Kidney epithelial cell (primary cell): ENCODE results near the gene KIF26A. TPM values are rescaled to one million over a fixed set of nuclear protein-coding genes. Genes with fewer than 3 reads are reported as not detected.

Experiments
- DNase-seq: peaks from one replicate; pipeline ENCODE4 v3.0.0-alpha.2; 2010; ENCODE audit warnings: low read depth
- H3K27me3 ChIP-seq: 2 replicates; pipeline ENCODE4 v1.6.0; 2011; ENCODE audit warnings: low read length; ENCODE audit not compliant: control insufficient read depth, insufficient read depth
- H3K36me3 ChIP-seq: 2 replicates; pipeline ENCODE4 v1.5.1; 2011; ENCODE audit warnings: low read length; ENCODE audit not compliant: control insufficient read depth, insufficient read depth
- H3K4me3 ChIP-seq: 2 replicates; pipeline ENCODE4 v1.5.1; 2011; ENCODE audit warnings: low read depth, mild to moderate bottlenecking, control low read depth, low read length
- CTCF ChIP-seq: IDR thresholded peaks from 2 replicates; pipeline ENCODE4 v1.5.1; 2011; ENCODE audit warnings: mild to moderate bottlenecking, moderate library complexity, low read length, control low read depth, inconsistent platforms; ENCODE audit not compliant: insufficient read depth, poor library complexity, severe bottlenecking
- total RNA-seq: library from RNA; depleted of rRNA; stranded (reverse); fragments of >200 nt; gene quantifications from 2 replicates; pipeline ENCODE4 v1.2.3, GENCODE V29; 2015

The KIF26A gene
- total RNA-seq, 1 donor from 2014 or later, result 0.21 TPM

DNA sequence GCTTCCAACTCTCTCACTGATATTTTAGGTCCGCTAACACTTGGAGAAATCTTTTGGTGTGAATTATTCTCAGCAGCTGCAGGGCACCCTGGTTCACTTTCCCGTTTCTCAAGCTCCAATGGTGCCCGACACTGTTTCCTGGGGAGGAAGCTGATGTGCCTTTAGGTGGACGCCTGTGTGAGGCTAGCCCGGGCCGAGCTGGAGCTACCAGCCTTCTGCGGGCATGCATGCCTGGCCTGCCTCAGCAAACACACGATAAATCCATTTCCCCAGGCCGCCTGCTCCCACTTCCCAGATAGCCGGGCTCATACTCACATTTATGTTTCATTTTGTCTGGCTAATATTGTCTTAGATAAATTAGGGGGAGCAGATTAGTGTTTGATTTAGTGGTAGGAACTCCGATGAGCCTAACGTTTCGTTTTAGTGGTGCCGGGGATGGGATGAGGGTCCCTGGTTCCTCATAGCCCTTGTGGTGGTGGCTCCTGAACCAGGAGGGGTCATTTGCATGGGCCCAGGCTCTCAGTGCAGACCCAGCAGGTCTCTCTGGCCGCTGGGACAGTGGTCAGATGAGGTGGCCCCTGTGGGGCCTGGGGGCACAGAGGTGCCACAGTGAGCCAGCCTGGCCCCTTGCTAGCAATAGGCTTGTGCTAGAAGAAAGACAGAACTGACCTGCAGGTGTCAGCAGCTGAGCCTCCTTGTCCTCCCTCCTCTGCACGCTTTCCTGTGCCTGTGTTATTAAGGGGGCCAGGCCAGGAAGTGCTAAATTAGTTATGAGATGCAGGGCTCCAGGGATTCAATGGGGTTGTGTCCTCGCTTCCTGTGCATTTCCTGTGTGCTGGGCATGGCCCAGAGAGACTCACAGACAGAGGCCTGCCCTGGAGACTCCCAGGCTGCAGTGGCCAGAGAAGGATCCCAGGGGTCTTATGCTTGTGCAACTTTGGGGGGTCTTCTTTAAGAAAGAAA is 88.3 kb downstream of the KIF26A start:
- no peak for TF ChIP-seq CTCF
- H3K4me3 ChIP-seq, result no peak overlapping the region
- no peak for DNase-seq
- H3K36me3 ChIP-seq, result no peaks in the 10 kb centered on the region
- peaks cover 6% of the 10 kb centered on the region for H3K27me3 ChIP-seq

DNA sequence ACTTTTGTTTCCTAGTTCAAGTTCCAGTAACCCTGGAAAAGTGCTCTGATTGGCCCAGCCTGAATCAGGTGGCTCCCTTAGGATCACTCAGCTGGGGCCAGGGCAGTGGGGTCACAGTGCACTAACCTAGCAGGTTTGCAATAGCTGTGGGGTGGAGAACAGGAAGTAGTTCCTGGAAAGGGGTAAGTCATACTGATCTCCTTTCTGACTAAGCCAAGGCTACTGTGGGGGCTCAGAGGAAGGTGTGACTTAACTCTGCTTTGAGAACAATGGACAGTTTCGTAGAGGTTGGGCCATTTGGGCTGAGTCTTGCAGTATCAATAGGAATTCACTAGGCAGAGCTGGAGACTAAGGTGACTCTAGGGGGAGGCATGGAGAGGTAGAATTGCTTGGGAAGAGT is 89.4 kb downstream of the KIF26A start:
- Histone ChIP-seq H3K27me3 (peaks cover 6% of the 10 kb centered on the region), H3K4me3 (no peak overlapping the region), H3K36me3 (no peaks in the 10 kb centered on the region)
- no peak for DNase-seq
- TF ChIP-seq CTCF, result no peak

DNA sequence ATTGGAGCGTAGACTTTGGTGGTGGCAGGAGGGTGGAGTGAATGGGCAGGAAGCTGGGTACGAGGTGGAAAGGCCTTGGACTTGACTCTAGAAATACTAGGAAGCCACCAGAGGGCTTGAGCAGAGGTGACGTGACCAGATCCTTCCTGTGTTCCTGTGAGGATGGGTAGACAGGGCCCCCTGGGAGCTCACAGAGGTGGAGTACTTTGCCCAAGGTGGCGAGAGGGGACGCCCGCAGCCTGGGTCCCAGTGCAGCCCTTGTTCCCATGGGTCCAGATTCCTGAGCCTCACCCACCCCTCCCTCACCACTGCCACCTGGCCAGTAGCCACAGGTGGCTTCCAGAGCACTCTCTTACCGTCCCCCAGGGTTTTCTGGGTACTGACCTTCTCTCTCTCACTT is 89.8 kb downstream of the KIF26A start:
- no peak for DNase-seq
- Histone ChIP-seq H3K27me3 (peaks cover 6% of the 10 kb centered on the region), H3K36me3 (no peaks in the 10 kb centered on the region), H3K4me3 (no peak overlapping the region)
- no peak for TF ChIP-seq CTCF

DNA sequence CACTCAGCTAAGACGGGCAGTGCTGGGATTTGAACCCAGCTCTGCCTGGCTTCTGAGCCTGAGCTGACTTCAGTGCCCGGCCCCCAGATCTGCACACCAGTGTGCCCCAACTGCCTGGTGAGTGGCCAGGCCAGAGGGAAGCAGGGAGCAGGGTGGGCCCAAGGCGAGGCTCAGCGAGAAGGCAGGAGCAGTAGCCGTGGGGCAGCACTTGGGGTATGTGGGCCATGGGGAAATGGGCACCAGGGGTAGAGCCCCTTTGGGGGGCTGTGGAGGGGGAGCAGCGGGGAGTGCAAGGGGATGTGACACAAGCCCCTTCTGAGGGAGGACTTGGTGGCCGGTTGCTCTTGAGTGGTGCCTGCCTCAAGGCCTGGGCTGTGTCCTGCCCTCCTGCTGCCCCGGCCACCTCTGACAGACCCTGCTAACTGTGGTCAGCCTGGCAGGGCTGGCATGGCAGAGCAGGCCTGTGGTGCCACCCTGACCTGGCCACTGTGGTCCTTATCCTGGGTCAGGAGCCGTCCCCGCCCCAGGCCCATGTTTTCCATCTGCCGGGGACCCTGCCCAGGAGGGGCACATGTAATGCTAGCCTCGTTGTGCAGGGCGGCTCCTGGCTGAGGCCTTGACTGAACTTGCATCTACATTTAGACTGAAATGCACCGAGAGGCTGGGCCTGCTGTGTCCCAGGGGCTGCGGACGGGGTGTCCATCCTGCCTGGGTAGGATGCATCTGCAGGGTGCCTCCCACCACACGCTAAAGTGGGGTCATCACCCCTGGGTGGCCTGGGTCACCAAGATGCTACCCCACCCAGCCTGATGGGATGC is 90.5 kb downstream of the KIF26A start:
- no peak for DNase-seq
- Histone ChIP-seq H3K36me3 (no peaks in the 10 kb centered on the region), H3K27me3 (peaks cover 6% of the 10 kb centered on the region), H3K4me3 (no peak overlapping the region)
- no peak for TF ChIP-seq CTCF

DNA sequence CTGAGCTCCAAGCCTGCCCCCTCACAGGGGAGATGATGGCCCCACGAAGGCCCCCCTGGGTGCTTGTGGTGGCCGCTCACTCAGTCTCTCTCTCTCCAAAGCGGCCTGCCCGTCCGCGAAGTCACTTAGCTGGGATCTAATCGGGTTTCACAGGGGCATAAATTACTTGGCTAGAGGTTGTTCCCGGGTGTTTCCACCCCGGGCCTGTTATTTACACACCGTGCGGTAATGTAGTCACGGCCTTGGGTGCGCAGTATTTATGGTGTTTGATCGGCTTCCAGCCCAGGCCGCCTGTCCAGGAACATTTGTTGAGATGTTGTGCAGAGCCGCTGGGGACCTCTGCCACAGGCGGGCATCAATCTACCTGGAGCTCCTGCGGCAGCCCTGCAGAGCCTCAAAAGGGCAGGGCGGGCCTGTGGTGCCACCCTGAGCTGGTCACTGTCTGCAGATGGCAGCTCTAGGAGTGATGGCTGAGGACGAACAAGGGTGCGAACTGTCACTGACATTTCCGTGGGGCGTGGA is 91.2 kb downstream of the KIF26A start:
- no peaks in the 10 kb centered on the region for H3K36me3 ChIP-seq
- no peak for TF ChIP-seq CTCF
- H3K27me3 ChIP-seq, result peaks cover 6% of the 10 kb centered on the region
- no peak overlapping the region for H3K4me3 ChIP-seq
- no peak for DNase-seq
